ENCODE measurements around the gene CDH4. TPM values are rescaled to one million over a fixed set of nuclear protein-coding genes. Genes with fewer than 3 reads are reported as not detected.

The CDH4 gene
- total and polyA plus RNA-seq, 2 of the 13 experiments (the other 11 are each of a cell fraction or from before 2014, with no cell fraction given): not detected

DNA sequence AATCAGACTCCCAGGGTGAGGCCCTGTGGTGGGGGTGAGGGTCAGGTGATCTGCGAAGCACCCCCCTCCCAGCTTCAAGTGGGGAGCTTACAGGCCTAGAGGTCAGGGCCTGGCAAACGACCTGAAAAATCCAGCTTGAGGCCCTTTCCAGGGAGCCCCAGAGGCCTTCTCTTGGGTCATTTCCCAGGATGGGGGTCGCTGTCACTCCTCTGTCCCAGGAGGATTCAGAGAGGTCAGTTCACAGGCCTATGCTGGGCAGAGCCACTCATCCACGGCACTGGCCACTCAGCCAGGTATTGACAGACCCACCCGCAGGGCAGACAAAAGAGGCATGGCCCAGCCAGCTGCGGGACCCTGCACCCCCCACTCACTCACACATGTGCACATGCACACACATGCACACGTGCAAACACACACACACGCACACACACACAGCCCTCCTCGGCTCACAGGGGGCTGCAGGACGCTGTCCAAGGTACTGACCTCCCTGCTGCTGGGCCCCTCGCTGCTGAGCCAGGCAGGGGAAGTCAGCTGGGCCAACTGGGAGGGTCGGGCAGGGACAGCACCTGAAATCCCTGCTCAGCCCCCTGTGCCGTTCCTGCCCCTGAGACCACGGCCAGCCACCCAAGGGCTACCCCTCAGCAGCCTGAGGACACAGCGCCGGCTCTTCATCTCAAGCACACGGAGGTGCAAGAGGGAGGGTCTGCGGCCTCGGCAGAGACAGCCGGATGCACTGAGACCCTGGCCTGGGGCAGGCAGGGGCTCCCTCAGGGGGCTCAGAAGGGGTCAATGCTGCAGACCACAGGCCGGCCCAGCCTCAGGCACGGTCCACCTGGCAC lies 699.9 kb downstream of the CDH4 start (continued):
- TF ChIP-seq, protein P1, sequence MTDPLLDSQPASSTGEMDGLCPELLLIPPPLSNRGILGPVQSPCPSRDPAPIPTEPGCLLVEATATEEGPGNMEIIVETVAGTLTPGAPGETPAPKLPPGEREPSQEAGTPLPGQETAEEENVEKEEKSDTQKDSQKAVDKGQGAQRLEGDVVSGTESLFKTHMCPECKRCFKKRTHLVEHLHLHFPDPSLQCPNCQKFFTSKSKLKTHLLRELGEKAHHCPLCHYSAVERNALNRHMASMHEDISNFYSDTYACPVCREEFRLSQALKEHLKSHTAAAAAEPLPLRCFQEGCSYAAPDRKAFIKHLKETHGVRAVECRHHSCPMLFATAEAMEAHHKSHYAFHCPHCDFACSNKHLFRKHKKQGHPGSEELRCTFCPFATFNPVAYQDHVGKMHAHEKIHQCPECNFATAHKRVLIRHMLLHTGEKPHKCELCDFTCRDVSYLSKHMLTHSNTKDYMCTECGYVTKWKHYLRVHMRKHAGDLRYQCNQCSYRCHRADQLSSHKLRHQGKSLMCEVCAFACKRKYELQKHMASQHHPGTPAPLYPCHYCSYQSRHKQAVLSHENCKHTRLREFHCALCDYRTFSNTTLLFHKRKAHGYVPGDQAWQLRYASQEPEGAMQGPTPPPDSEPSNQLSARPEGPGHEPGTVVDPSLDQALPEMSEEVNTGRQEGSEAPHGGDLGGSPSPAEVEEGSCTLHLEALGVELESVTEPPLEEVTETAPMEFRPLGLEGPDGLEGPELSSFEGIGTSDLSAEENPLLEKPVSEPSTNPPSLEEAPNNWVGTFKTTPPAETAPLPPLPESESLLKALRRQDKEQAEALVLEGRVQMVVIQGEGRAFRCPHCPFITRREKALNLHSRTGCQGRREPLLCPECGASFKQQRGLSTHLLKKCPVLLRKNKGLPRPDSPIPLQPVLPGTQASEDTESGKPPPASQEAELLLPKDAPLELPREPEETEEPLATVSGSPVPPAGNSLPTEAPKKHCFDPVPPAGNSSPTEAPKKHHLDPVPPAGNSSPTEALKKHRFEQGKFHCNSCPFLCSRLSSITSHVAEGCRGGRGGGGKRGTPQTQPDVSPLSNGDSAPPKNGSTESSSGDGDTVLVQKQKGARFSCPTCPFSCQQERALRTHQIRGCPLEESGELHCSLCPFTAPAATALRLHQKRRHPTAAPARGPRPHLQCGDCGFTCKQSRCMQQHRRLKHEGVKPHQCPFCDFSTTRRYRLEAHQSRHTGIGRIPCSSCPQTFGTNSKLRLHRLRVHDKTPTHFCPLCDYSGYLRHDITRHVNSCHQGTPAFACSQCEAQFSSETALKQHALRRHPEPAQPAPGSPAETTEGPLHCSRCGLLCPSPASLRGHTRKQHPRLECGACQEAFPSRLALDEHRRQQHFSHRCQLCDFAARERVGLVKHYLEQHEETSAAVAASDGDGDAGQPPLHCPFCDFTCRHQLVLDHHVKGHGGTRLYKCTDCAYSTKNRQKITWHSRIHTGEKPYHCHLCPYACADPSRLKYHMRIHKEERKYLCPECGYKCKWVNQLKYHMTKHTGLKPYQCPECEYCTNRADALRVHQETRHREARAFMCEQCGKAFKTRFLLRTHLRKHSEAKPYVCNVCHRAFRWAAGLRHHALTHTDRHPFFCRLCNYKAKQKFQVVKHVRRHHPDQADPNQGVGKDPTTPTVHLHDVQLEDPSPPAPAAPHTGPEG (CRISPR knock-in tag; IDR thresholded peaks at IDR 0.05): peak; percentile 91
- TF ChIP-seq ZMYM4 (CRISPR knock-in tag; IDR thresholded peaks at IDR 0.05) (peak; percentile 85), AKAP8 (CRISPR knock-in tag; IDR thresholded peaks at IDR 0.05) (peak; percentile 59; the same call in 1 of the 2 replicates), ZNF572 (CRISPR knock-in tag; IDR thresholded peaks at IDR 0.05) (peak; percentile 98), TBL1XR1 (IDR thresholded peaks at IDR 0.05; ENCODE audit: borderline replicate concordance, low read length, partially characterized antibody) (no peak), SNRNP70 (IDR thresholded peaks at IDR 0.05; ENCODE audit: low read depth, low read length) (no peak), ZFY (CRISPR knock-in tag; IDR thresholded peaks at IDR 0.05) (peak; percentile 54; the same call in 1 of the 2 replicates), PITX1 (CRISPR knock-in tag; IDR thresholded peaks at IDR 0.05) (peak; percentile 94), ZNF709 (CRISPR knock-in tag; IDR thresholded peaks at IDR 0.05) (peak; percentile 99), ZNF674 (CRISPR knock-in tag; IDR thresholded peaks at IDR 0.05; ENCODE audit: low read depth) (peak; percentile 74; the same call in 1 of the 2 replicates), SMARCE1 (IDR thresholded peaks at IDR 0.05; ENCODE audit: borderline replicate concordance) (no peak), MAFK (conservative IDR thresholded peaks at IDR 0.05 in 1 of 2, IDR thresholded peaks at IDR 0.05 in 1 of 2; ENCODE audit: low read length in 2 of 2) (no peak), RFX5 (IDR thresholded peaks at IDR 0.05; ENCODE audit: low read depth, low read length) (no peak), YEATS4 (CRISPR knock-in tag; IDR thresholded peaks at IDR 0.05; ENCODE audit: borderline replicate concordance) (peak; percentile 64; the same call in 1 of the 2 replicates)
- TF ChIP-seq, protein P2, sequence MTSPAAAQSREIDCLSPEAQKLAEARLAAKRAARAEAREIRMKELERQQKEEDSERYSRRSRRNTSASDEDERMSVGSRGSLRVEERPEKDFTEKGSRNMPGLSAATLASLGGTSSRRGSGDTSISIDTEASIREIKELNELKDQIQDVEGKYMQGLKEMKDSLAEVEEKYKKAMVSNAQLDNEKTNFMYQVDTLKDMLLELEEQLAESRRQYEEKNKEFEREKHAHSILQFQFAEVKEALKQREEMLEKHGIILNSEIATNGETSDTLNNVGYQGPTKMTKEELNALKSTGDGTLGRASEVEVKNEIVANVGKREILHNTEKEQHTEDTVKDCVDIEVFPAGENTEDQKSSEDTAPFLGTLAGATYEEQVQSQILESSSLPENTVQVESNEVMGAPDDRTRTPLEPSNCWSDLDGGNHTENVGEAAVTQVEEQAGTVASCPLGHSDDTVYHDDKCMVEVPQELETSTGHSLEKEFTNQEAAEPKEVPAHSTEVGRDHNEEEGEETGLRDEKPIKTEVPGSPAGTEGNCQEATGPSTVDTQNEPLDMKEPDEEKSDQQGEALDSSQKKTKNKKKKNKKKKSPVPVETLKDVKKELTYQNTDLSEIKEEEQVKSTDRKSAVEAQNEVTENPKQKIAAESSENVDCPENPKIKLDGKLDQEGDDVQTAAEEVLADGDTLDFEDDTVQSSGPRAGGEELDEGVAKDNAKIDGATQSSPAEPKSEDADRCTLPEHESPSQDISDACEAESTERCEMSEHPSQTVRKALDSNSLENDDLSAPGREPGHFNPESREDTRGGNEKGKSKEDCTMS (CRISPR knock-in tag; conservative IDR thresholded peaks at IDR 0.05): peak; percentile 97

All from HepG2 (cell line).